ENCODE data around the gene FTSJ1.

FTSJ1 gene

DNA sequence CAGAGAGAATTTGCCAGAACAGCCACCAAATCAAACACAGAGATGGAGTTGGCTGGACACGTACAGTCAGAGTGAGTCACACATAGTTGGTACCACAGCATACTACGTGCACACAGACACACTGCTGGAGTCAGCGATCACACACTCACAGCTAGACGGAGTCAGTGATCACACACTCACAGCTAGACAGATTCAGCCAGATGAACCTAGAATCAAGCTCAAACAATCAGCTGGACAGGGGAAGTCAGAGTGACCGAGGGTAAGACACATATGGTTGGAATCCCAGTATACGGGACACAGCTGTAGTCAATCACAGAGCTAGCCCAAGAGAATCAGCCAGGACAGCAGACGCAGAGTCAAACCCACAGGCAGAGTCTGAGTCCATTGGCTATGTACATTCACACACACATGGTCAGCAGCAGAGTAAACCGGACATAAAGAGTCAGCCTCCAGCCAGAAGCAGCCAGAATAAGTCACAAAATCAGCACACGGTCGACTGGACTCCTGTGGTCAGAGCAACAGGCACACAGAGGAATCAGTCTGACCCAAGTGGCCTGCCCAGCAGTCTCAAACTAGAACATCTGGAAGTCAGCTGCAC is 10.6 kb upstream of the FTSJ1 start:
- Mint-ChIP-seq H3K36me3 (ENCODE audit: low read depth) (peaks cover 78% of the 10 kb centered on the region), H3K4me1 (ENCODE audit: low read depth) (peaks cover 47% of the 10 kb centered on the region), H3K27ac (peak overlapping the region; percentile 42), H3K4me3 (peak overlapping the region; percentile 89), H3K9me3 (no peaks in the 10 kb centered on the region), H3K27me3 (peaks cover 25% of the 10 kb centered on the region)
- DNase-seq, result no peak

DNA sequence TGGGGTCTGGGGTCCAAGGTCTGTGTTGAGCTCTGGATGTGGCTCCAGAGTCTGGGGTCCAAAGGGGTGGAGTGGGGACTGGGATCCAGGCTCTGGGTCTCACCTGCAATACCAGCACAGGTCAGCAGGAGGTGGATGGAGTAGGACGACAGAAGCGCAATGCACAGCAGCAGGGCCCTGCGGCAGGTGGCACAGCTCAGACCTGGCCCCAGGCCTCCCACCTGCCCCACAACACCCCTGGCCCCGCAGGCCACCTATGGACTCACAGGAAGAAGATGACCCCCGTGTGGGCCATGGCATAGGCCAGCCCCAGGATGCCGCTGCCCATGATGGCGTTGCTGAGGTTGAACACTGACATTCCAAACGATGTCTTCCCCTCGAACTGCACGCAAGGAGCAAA is 9.3 kb upstream of the FTSJ1 start:
- H3K36me3 Mint-ChIP-seq (ENCODE audit: low read depth), result peaks cover 65% of the 10 kb centered on the region
- H3K9me3 Mint-ChIP-seq, result no peaks in the 10 kb centered on the region
- peaks cover 47% of the 10 kb centered on the region for H3K4me1 Mint-ChIP-seq (ENCODE audit: low read depth)
- H3K27ac Mint-ChIP-seq, result peak overlapping the region; percentile 74
- H3K4me3 Mint-ChIP-seq, result peak overlapping the region; percentile 89
- peak; percentile 52 for DNase-seq
- H3K27me3 Mint-ChIP-seq, result peaks cover 18% of the 10 kb centered on the region

DNA sequence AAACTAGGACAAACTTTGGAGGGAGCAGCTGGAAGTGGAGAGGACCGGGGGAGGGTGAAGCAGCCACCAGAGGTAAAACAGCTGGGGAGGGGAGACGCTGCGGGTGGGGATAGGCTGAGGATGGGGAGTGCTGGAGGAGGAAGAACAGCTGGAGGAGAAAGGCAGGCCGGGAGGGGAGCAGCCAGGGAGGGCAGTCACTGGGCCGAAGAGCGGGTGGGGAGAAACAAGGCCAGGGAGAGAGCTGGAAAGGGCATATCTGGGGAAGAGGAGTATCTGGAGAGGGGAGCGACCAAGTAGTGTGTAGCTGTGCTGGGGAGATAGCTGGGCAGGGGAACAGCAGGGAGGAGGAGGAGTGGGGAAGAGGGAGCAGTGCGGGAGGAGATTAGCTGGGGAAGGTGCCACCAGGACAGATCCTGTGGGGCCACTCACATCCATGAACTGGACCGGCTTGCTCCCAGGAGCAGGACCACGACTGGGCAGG is 8.7 kb upstream of the FTSJ1 start:
- H3K4me1 Mint-ChIP-seq (ENCODE audit: low read depth), result peaks cover 44% of the 10 kb centered on the region
- peak overlapping the region; percentile 89 for H3K4me3 Mint-ChIP-seq
- peaks cover 15% of the 10 kb centered on the region for H3K27me3 Mint-ChIP-seq
- no peak for DNase-seq
- H3K27ac Mint-ChIP-seq, result peak overlapping the region; percentile 94
- peaks cover 59% of the 10 kb centered on the region for H3K36me3 Mint-ChIP-seq (ENCODE audit: low read depth)
- no peaks in the 10 kb centered on the region for H3K9me3 Mint-ChIP-seq

DNA sequence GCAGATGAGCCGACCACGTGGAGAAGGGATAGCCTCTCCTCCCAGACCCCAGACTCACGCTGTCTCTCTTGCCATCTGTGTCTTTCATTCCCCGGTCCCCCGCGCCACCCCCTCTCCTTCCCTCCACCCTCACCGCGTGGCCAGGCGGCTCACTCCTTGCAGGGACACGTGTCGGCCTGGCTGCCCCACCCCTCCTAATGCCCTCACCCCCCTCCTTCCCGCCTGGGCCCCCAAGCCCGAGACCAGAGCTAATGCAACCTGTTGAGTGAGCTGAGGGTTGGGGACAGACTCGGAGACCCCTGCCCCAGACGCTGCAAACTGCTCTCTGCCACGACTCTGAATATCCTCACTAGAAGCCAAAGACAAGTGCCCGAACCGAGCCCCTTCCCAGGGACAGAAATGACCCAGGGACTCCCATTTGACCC is 7.7 kb upstream of the FTSJ1 start:
- H3K27ac Mint-ChIP-seq, result peak overlapping the region; percentile 94
- peak overlapping the region; percentile 89 for H3K4me3 Mint-ChIP-seq
- peaks cover 37% of the 10 kb centered on the region for H3K4me1 Mint-ChIP-seq (ENCODE audit: low read depth)
- DNase-seq, result peak; percentile 72
- peaks cover 17% of the 10 kb centered on the region for H3K27me3 Mint-ChIP-seq
- no peaks in the 10 kb centered on the region for H3K9me3 Mint-ChIP-seq
- peaks cover 51% of the 10 kb centered on the region for H3K36me3 Mint-ChIP-seq (ENCODE audit: low read depth)

DNA sequence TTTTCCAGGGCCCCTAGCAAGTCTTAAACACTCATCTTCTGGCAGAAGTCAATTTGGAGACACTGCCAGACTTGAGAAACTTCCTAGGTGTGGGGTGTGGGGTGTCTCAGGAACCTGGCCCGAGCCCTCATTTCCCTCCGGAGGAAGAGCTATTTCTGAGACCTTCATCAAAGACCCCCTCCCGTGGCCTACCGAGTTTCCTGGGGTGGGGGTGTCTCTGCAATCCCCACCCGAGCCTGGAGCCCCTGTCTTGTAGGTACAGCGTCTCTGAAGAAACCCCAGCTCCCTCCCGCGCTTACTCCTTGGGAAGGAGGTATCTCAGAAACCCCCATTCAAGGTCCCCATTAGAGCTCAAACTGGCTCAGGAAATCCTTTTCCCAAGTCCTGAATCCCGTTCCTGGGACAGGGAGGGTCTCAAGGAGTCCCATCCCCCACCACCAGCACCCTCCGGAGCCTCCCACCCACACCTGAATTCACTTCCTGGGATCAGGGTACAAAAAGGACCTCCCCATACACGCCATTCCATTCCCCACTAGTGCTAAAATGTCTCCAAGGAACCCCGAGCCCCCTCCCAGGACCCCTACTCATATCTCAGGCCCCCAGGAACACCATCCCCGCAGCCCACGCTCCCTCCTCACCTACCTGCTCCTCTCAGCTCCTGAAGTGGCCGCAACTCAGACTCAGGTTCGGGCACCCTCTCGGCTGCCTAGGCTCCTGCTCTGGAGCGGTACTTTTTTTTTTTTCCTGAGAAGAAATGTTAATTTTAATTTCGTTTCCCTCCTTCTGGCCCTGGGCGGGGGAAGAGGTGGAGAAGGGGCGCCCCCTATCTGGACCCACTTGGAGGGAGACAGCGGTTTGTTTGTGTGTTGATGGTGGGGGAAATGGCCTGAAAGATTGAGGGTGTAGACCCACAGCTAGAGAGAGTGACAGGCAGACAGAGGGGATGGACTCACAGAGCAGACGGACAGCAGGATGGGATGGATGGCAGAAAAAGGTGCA is 7.0 kb upstream of the FTSJ1 start:
- Mint-ChIP-seq H3K27ac (peak overlapping the region; percentile 94), H3K36me3 (ENCODE audit: low read depth) (peaks cover 47% of the 10 kb centered on the region), H3K4me1 (ENCODE audit: low read depth) (peaks cover 36% of the 10 kb centered on the region), H3K4me3 (peak overlapping the region; percentile 89), H3K9me3 (no peaks in the 10 kb centered on the region), H3K27me3 (peaks cover 18% of the 10 kb centered on the region)
- peak; percentile 69 for DNase-seq

DNA sequence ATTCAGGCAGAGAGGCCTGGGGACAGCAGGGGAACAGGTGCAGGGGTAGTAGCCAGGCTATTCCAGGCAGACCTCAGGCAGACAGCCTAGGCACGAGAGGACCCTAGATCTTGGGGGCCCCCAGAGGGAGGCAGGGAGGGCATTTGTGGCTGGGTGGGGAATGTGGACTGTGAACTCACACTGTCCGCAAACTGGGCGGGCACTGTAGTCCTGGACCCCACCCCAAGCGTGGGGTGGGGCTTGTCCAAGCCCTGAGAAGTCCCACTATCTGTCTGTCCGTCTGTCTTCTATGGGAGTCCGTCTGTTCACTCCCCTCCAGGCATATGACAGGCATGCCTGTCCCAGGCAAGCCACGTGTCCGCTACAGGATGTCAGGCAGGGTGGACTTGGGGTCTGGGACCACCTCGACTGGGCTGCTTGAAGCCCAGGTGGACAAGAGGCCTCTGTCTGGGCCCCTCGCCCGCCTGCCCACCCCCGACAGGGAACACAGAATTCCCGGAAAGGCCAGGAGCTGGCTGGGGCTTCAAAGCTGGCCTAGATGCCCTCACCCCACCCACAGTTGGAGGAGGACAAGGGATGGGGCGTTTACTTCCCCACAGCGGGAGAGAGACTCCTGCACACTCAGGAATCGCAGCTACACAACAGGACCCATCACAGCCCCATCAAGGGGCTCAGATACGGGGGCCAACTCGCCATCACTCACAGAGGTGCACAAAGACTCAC is 5.7 kb upstream of the FTSJ1 start, which contains the start of gene SLC38A5:
Gene SLC38A5, minus strand, starts transcription at position 151 of the 723 bp plus-strand sequence. CDS start 2,336 bp downstream, outside the sequence.
- no peak for DNase-seq
- Mint-ChIP-seq H3K36me3 (ENCODE audit: low read depth) (peaks cover 34% of the 10 kb centered on the region), H3K4me1 (ENCODE audit: low read depth) (peaks cover 31% of the 10 kb centered on the region), H3K27ac (peak within 1 kb of the TSS; percentile 94), H3K9me3 (no peaks in the 10 kb centered on the region), H3K4me3 (peak within 1 kb of the TSS; percentile 89), H3K27me3 (peaks cover 12% of the 10 kb centered on the region)

DNA sequence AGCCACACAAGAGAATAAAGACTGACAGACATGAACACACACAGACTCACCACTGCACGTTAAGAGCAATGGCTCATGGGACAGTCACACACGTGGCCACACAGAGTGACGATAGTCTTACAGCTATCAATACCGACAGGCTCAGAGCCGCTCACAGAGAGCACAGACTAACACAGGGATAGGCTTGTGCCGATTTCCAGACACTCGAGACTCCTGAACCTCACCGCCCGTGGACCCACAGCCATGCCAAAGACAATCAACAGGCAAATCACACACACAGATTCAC is 5.2 kb upstream of the FTSJ1 start:
- Mint-ChIP-seq H3K9me3 (no peaks in the 10 kb centered on the region), H3K36me3 (ENCODE audit: low read depth) (peaks cover 29% of the 10 kb centered on the region), H3K27ac (no peak overlapping the region), H3K4me1 (ENCODE audit: low read depth) (peaks cover 26% of the 10 kb centered on the region), H3K4me3 (no peak overlapping the region), H3K27me3 (peaks cover 11% of the 10 kb centered on the region)
- no peak for DNase-seq

DNA sequence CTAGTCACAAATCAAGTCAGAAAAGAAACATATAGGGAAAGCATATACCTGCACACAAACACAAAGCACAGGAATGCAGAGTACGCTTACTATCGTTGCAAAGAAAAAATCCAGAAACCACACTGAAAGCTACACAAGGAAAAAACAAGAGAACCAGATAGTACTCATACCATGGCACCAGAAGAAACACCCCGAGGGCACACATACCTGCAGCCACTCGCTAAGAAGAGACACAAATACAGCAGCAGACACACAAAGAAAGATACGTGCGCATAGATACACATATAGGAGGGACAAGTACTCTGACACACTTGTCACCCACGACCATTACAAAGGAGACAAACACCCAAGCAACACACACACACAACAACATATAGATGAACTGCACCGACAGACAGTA is 4.5 kb upstream of the FTSJ1 start:
- no peak for DNase-seq
- no peak overlapping the region for H3K27ac Mint-ChIP-seq
- no peak overlapping the region for H3K4me3 Mint-ChIP-seq
- no peaks in the 10 kb centered on the region for H3K9me3 Mint-ChIP-seq
- peaks cover 21% of the 10 kb centered on the region for H3K4me1 Mint-ChIP-seq (ENCODE audit: low read depth)
- peaks cover 12% of the 10 kb centered on the region for H3K27me3 Mint-ChIP-seq
- peaks cover 28% of the 10 kb centered on the region for H3K36me3 Mint-ChIP-seq (ENCODE audit: low read depth)

DNA sequence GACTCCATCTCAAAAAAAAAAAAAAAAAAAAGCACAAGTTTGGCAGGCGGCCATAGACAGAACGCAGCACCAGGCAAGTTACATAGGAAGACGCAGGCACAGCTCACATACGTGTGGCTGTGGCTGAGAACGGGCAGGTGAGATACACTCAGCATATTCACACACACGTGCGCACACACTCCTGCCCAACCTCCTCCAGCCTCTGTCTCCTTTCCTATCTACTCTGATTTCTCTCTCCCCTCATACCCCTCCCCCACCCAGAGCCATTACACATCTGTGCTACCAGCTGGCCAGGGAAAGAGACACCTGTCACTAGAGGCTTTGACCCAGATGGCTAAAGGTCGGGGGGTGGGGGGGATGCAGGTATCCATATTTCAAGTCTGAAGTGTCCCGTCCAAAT is 3.8 kb upstream of the FTSJ1 start:
- H3K27me3 Mint-ChIP-seq, result peaks cover 12% of the 10 kb centered on the region
- no peak for DNase-seq
- H3K4me3 Mint-ChIP-seq, result no peak overlapping the region
- peaks cover 28% of the 10 kb centered on the region for H3K36me3 Mint-ChIP-seq (ENCODE audit: low read depth)
- peaks cover 17% of the 10 kb centered on the region for H3K4me1 Mint-ChIP-seq (ENCODE audit: low read depth)
- H3K9me3 Mint-ChIP-seq, result no peaks in the 10 kb centered on the region
- no peak overlapping the region for H3K27ac Mint-ChIP-seq

DNA sequence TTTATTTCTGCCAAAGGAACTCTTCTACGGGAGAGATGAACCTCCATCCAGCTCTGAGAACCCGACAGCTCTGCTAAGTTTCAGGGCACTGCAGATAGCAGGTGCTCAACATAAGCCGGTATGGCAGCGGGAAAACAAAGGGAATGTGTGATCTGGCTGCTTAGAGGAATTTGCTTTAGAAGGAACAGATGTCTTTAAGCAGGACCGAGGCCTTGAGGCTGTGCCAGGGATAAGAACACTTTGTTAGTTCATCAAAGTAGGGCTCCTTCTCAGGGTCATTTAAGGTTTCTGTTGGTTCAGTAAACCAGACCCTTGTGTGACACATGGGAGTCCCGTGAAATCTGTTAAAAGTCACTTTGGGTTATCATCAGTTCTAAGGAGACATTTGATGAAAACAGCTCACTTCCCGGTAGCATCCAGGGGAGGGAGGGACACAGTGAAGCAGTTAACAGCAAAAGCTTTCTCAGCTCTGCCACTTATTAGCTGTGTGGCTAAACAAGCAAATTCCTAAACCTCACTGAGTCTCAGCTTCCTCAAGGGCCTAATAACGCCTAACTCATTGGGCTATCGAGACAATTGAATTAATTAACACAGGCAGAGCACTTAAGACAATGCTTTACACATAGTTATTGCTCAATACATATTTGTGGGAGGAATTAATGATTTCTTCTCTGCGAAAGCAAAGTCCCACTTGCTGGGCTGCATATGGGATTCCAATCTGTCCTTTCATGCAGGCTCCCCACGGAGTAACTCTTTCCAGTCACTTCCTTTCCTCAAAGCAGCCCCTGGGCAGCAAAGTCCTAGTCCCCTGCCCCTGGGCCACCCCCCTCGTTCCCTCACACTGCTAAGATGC is 2.9 kb upstream of the FTSJ1 start:
- no peak overlapping the region for H3K27ac Mint-ChIP-seq
- peaks cover 21% of the 10 kb centered on the region for H3K4me1 Mint-ChIP-seq (ENCODE audit: low read depth)
- peaks cover 14% of the 10 kb centered on the region for H3K27me3 Mint-ChIP-seq
- peaks cover 29% of the 10 kb centered on the region for H3K36me3 Mint-ChIP-seq (ENCODE audit: low read depth)
- DNase-seq, result no peak
- no peak overlapping the region for H3K4me3 Mint-ChIP-seq
- H3K9me3 Mint-ChIP-seq, result no peaks in the 10 kb centered on the region

DNA sequence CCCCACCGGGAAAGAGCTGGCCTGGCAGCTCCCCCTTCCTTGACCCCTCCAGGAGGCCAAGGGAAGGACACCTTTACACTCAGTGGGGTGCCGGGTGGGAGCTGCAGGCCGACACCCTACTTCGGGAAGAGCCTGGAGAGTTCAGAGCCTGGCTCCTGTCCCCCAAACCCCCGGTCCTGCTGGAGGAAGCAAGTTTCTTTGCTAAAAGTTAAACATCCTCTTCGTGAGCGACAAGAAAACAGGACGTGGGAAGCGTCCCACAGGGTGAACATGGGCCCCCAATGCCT is 2.4 kb upstream of the FTSJ1 start:
- H3K36me3 Mint-ChIP-seq (ENCODE audit: low read depth), result peaks cover 31% of the 10 kb centered on the region
- no peak for DNase-seq
- no peak overlapping the region for H3K27ac Mint-ChIP-seq
- no peak overlapping the region for H3K4me3 Mint-ChIP-seq
- peaks cover 26% of the 10 kb centered on the region for H3K4me1 Mint-ChIP-seq (ENCODE audit: low read depth)
- H3K27me3 Mint-ChIP-seq, result peaks cover 14% of the 10 kb centered on the region
- H3K9me3 Mint-ChIP-seq, result no peaks in the 10 kb centered on the region

DNA sequence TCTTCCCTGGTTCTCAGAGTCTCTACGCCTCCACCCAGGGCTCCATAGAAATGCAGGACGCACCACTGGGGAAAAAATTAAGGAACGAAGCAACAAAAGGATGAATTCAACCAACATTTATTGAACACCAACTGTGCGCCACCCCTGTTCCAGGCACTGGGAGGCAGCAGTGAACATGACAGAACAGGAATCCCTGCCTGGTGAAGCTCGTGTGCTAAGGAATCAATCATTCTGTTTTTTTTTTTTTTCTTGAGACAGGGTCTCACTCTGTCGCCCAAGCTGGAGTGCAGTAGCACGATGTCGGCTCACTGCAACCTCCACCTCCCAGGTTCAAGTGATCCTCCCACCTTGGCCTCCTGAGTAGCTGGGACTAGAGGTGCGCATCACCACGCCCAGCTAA is 1.9 kb upstream of the FTSJ1 start:
- no peak for DNase-seq
- no peak overlapping the region for H3K27ac Mint-ChIP-seq
- no peak overlapping the region for H3K4me3 Mint-ChIP-seq
- peaks cover 33% of the 10 kb centered on the region for H3K36me3 Mint-ChIP-seq (ENCODE audit: low read depth)
- peaks cover 27% of the 10 kb centered on the region for H3K4me1 Mint-ChIP-seq (ENCODE audit: low read depth)
- peaks cover 14% of the 10 kb centered on the region for H3K27me3 Mint-ChIP-seq
- H3K9me3 Mint-ChIP-seq, result no peaks in the 10 kb centered on the region

DNA sequence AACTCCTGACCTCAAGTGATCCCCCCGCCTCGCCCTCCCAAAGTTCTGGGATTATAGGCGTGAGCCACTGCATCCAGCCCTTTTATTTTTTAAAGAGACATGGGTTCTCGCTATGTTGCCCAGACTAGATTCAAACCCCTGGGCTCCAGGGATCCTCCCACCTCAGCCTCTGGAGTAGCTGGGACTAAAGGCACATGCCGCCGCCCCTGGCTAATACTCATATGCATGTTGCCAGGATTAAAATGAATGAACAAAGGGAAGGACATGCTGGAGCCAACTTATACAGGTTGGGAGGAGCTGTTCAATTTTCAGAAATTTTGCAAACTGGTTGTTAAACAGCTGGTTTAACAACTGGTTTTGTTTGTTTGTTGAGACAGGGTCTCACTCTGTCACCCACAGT is 1.4 kb upstream of the FTSJ1 start:
- DNase-seq, result no peak
- H3K4me3 Mint-ChIP-seq, result peak overlapping the region; percentile 90
- peak overlapping the region; percentile 76 for H3K27ac Mint-ChIP-seq

DNA sequence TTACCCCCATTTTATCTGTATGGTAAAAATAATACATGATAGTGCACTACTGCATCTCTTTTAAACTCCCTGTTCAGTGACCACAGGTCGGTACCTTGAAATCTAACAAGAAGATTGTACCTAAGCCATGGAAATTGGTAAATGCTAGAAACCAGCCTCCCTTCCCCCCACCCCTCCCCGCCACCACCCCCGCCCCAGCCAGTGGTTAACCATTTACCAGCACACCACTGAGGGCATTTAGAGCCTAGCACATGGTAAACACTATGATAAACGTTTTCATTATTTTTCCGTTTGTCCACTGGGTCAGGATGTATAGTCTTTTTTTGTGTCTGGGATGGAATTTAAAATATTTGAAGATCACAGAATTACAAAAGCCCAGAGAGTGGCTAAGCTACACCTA is 703 bp upstream of the FTSJ1 start:
- Mint-ChIP-seq H3K27me3 (peaks cover 14% of the 10 kb centered on the region), H3K27ac (peak overlapping the region; percentile 94), H3K9me3 (no peaks in the 10 kb centered on the region), H3K4me1 (ENCODE audit: low read depth) (peaks cover 25% of the 10 kb centered on the region), H3K4me3 (peak overlapping the region; percentile 90), H3K36me3 (ENCODE audit: low read depth) (peaks cover 40% of the 10 kb centered on the region)
- no peak for DNase-seq

More for the DNA sequence above, 1.4 kb upstream of the FTSJ1 start:
- Mint-ChIP-seq H3K9me3 (no peaks in the 10 kb centered on the region), H3K27me3 (peaks cover 14% of the 10 kb centered on the region), H3K36me3 (ENCODE audit: low read depth) (peaks cover 36% of the 10 kb centered on the region), H3K4me1 (ENCODE audit: low read depth) (peaks cover 24% of the 10 kb centered on the region)
